ENCODE measurements around the gene GABRB3. TPM values are rescaled to one million over a fixed set of nuclear protein-coding genes. Genes with fewer than 3 reads are reported as not detected.

GABRB3 gene
- polyA plus RNA-seq, 1 donor from 2014 or later: 78.3 TPM

- Histone ChIP-seq H3F3A (ENCODE audit: insufficient read depth, low read length, poor library complexity, severe bottlenecking) (peaks cover 5% of the 10 kb centered on the region), H4K20me1 (ENCODE audit: insufficient read depth) (peaks cover 4% of the 10 kb centered on the region), H3K9me2 (ENCODE audit: insufficient read depth, low read length) (no peaks in the 10 kb centered on the region), H3K4me2 (ENCODE audit: low read length) (no peak overlapping the region), H3K9ac (ENCODE audit: low read length) (no peak overlapping the region), H3K79me2 (replicated peaks; ENCODE audit: insufficient read depth, low read length) (peaks cover 82% of the 10 kb centered on the region), H3K36me3 (ENCODE audit: insufficient read depth, low read length) (peaks cover 18% of the 10 kb centered on the region), H3K4me3 (ENCODE audit: low read length) (peak overlapping the region; percentile 89), H3K27ac (ENCODE audit: low read length) (no peak overlapping the region), H3K27me3 (ENCODE audit: insufficient read depth, low read depth, low read length) (no peaks in the 10 kb centered on the region), H2AFZ (ENCODE audit: low read depth, low read length) (no peak overlapping the region), H3K9me3 (ENCODE audit: low read length) (no peaks in the 10 kb centered on the region)
- no peak for TF ChIP-seq MXI1 (conservative IDR thresholded peaks at IDR 0.05; ENCODE audit: poor library complexity, severe bottlenecking)
- TF ChIP-seq TAF1 (IDR thresholded peaks at IDR 0.05; ENCODE audit: low read depth): no peak
- TF ChIP-seq POLR2AphosphoS5 (IDR thresholded peaks at IDR 0.05): no peak
- no peak for TF ChIP-seq CTCF (IDR thresholded peaks at IDR 0.05; ENCODE audit: poor library complexity, severe bottlenecking)
- TF ChIP-seq EP300 (conservative IDR thresholded peaks at IDR 0.05; ENCODE audit: poor library complexity, severe bottlenecking): no peak
- no peak for TF ChIP-seq SMC3 (conservative IDR thresholded peaks at IDR 0.05; ENCODE audit: poor library complexity)
- TF ChIP-seq RAD21 (conservative IDR thresholded peaks at IDR 0.05): no peak
- TF ChIP-seq, protein P1, sequence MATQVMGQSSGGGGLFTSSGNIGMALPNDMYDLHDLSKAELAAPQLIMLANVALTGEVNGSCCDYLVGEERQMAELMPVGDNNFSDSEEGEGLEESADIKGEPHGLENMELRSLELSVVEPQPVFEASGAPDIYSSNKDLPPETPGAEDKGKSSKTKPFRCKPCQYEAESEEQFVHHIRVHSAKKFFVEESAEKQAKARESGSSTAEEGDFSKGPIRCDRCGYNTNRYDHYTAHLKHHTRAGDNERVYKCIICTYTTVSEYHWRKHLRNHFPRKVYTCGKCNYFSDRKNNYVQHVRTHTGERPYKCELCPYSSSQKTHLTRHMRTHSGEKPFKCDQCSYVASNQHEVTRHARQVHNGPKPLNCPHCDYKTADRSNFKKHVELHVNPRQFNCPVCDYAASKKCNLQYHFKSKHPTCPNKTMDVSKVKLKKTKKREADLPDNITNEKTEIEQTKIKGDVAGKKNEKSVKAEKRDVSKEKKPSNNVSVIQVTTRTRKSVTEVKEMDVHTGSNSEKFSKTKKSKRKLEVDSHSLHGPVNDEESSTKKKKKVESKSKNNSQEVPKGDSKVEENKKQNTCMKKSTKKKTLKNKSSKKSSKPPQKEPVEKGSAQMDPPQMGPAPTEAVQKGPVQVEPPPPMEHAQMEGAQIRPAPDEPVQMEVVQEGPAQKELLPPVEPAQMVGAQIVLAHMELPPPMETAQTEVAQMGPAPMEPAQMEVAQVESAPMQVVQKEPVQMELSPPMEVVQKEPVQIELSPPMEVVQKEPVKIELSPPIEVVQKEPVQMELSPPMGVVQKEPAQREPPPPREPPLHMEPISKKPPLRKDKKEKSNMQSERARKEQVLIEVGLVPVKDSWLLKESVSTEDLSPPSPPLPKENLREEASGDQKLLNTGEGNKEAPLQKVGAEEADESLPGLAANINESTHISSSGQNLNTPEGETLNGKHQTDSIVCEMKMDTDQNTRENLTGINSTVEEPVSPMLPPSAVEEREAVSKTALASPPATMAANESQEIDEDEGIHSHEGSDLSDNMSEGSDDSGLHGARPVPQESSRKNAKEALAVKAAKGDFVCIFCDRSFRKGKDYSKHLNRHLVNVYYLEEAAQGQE (IDR thresholded peaks at IDR 0.05; ENCODE audit: borderline replicate concordance): no peak
- TF ChIP-seq EZH2 (IDR thresholded peaks at IDR 0.05; ENCODE audit: borderline replicate concordance, insufficient read depth, low read length, poor library complexity, severe bottlenecking): no peak
Observed at GRCh38 chr15:26767169-26767670, 5.6 kb downstream of the GABRB3 start.

DNA sequence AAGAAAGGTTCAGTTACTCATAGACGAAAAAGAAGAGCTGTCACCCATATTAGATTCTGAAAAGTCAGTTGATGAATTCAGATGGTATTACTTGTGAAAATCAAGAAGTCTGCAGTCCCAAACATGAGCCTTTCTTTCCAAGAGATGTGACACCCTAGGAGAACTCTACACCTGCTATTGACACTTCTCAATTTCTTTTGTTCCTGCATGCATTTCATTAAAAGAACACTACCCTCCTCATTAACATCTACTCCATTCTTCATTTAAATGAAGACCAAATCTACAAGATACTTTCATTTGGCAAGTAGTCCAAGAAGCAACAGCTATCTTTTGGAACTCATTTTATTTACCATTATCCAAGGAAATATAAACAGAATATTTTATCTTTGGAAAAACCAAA, 6.6 kb downstream of the GABRB3 start:
- Histone ChIP-seq H3K79me2 (replicated peaks; ENCODE audit: insufficient read depth, low read length) (peaks cover 84% of the 10 kb centered on the region), H3K4me2 (ENCODE audit: low read length) (no peak overlapping the region)
- no peak for TF ChIP-seq TAF1 (IDR thresholded peaks at IDR 0.05; ENCODE audit: low read depth)
- no peak for TF ChIP-seq POLR2AphosphoS5 (IDR thresholded peaks at IDR 0.05)
- no peak for TF ChIP-seq MXI1 (conservative IDR thresholded peaks at IDR 0.05; ENCODE audit: poor library complexity, severe bottlenecking)
- TF ChIP-seq EP300 (conservative IDR thresholded peaks at IDR 0.05; ENCODE audit: poor library complexity, severe bottlenecking): no peak
- TF ChIP-seq SMC3 (conservative IDR thresholded peaks at IDR 0.05; ENCODE audit: poor library complexity): no peak
- TF ChIP-seq EZH2 (IDR thresholded peaks at IDR 0.05; ENCODE audit: borderline replicate concordance, insufficient read depth, low read length, poor library complexity, severe bottlenecking): no peak
- no peak for TF ChIP-seq CTCF (IDR thresholded peaks at IDR 0.05; ENCODE audit: poor library complexity, severe bottlenecking)
- TF ChIP-seq RAD21 (conservative IDR thresholded peaks at IDR 0.05): no peak
- TF ChIP-seq, protein P1 (IDR thresholded peaks at IDR 0.05; ENCODE audit: borderline replicate concordance): no peak

More for the DNA sequence above, 6.6 kb downstream of the GABRB3 start:
- Histone ChIP-seq H3K27ac (ENCODE audit: low read length) (no peak overlapping the region), H3K4me3 (ENCODE audit: low read length) (no peak overlapping the region), H4K20me1 (ENCODE audit: insufficient read depth) (peaks cover 4% of the 10 kb centered on the region), H3F3A (ENCODE audit: insufficient read depth, low read length, poor library complexity, severe bottlenecking) (peaks cover 2% of the 10 kb centered on the region), H3K9me3 (ENCODE audit: low read length) (no peaks in the 10 kb centered on the region), H3K9ac (ENCODE audit: low read length) (no peak overlapping the region), H3K36me3 (ENCODE audit: insufficient read depth, low read length) (peaks cover 18% of the 10 kb centered on the region), H3K9me2 (ENCODE audit: insufficient read depth, low read length) (no peaks in the 10 kb centered on the region), H3K27me3 (ENCODE audit: insufficient read depth, low read depth, low read length) (no peaks in the 10 kb centered on the region), H2AFZ (ENCODE audit: low read depth, low read length) (no peak overlapping the region)
